ENCODE measurements around the gene CCL22.
"Not testable (repeated sequence)": the region's sequence is repeated elsewhere in the genome, so short reads cannot be mapped to it uniquely, and the experiment has no call there.

The CCL22 gene, protein sequence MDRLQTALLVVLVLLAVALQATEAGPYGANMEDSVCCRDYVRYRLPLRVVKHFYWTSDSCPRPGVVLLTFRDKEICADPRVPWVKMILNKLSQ

DNA sequence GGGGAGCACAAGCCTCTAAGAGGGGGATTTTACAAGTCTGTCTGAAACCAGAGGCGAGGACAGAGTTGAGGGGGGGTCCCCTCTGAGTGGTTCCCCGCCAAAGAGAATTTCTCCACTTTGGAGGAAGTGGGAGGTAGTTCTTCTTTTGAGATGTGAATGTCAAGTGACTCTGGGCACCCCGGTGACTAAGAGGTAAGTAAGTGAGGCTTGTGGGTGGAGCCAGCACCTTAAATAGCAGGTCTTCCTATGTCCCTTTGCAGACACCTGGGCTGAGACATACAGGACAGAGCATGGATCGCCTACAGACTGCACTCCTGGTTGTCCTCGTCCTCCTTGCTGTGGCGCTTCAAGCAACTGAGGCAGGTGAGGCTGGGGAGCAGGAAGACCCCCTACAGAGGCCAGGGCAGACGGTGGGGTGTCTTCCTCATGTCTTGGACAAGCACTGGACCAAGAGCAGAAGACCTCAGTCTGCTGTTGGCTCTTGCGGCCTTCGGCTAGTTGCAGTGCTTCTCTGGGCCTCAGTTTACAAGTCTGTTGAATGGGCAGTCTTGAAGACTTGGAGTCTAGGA is at the start of gene CCL22:
CCL22 (plus strand) TSS at position 257 of the 569 bp plus-strand sequence; CDS start at position 291, 34 bp downstream.
- no peak for DNase-seq (ENCODE audit: low read depth in 2 of 2)

DNA sequence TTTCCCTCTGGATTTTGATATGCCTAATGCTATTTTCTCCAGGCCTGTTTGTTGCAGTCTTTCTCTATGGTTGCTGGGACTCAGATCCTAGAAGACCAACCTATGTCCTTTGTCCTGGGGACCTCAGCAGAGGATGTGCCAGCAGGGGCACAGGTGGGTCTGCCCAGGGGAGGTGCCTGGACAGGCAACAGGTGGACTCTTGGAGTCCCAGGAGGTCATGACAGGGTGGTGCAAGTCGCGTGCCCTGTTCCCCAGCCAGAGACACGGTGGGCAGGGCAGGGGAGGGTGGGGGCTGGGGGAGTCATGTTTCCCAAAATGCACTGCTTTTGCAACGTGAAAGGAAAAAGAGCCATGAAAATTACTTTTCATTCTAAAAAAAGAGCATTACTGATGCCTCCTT is 47.8 kb upstream of the CCL22 start:
- DNase-seq (ENCODE audit: low read depth in 2 of 2) = no peak

DNA sequence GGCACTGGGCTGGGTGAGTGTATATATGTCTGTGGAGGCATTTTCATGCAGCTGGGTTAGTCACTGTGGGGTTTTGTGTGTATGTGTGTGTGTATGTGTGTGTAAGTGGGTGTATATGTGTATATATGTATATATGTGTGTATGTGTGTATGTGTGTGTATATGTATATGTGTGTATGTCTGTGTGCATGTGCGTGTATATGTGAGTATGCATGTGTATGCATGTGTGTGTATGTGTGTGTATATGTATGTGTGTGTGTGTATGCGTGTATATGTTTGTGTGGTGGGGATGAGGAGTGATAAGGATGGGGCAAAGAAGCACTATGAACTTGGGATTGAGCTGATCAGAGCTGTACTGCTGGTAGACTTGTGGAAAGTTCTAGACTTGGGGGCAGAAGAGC is 45.1 kb upstream of the CCL22 start:
- DNase-seq (ENCODE audit: low read depth in 2 of 2) = no peak

DNA sequence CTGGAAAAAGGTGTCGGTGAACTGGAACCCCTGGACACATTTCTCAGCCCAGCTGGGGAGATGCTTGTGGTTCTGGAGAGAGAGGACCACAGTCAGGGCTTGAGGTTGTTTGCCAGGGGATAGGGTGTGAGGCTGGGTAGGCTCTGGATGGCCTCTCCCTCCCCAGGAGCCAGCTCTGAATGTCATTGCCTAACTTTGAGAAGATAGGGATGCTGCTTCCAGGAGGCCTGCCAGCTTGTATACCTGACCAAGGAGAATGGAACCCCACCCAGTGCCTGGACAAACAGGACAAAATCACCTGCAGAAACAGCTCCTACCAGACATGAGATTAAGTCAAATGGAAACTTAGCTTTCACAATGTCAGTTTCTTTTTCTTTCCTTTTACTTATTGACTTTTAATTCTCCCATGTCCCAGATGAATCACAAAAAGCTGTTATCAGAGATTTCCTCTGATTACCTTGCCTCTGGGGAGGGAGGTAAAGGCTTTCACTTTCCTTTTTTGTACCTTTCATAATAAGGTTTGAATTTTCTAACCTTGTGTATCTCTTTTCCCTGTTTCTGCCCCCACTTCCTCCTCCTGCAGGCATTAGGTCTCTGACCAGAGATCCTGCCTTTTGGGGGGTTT is 44.3 kb upstream of the CCL22 start:
- DNase-seq (ENCODE audit: low read depth in 2 of 2) = no peak

DNA sequence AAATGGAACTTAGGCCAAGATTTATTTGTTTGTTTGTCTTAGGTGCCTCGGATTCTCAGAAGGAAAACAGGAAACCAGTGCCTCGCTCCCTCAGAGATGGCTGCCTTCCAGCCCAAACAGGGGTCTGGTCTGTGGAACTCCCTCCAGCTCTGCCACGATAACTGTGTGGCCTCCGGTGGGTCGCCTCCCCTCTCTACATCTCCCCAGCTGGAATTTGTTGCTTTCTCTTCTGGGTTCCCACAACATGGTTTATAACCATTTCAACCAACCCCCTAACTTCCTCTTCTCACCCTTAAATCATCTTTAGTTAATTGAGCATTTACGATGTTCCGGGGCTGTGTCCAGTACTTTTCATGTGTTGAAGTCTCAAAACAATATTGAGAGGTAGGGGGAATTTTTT is 43.2 kb upstream of the CCL22 start:
- DNase-seq (ENCODE audit: low read depth in 2 of 2) = no peak

DNA sequence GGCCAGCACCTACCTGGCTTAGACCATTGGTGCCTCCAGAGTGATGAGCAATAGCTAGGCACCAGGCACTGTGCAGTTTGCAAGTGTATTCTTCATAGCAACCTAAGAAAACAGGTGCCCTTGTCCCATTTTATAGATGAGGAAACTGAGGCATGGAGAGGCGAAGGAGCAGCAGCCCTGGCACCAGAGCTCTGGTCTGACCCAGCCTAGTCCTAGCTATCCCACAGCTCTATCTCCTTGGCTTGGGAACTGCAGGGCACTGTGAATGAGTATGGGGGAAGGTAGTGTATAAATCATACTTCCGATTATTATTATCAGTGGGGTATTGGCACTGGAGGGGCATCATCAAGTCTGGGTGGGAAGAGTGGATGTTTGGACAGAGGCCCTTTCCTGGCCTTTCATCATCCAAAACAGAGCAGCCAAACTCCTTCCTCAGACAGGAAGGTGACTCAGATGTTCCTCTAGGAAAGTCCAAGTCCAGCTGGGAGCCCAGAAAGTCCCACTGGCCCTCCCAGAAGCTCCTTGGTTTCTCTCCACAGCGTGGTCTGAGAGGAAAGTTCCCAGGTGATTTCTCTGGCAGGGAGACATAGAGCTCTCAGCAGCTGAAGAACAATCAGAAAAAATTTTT is 42.1 kb upstream of the CCL22 start:
- peak; percentile 59 to 65 for DNase-seq (ENCODE audit: low read depth in 2 of 2)

DNA sequence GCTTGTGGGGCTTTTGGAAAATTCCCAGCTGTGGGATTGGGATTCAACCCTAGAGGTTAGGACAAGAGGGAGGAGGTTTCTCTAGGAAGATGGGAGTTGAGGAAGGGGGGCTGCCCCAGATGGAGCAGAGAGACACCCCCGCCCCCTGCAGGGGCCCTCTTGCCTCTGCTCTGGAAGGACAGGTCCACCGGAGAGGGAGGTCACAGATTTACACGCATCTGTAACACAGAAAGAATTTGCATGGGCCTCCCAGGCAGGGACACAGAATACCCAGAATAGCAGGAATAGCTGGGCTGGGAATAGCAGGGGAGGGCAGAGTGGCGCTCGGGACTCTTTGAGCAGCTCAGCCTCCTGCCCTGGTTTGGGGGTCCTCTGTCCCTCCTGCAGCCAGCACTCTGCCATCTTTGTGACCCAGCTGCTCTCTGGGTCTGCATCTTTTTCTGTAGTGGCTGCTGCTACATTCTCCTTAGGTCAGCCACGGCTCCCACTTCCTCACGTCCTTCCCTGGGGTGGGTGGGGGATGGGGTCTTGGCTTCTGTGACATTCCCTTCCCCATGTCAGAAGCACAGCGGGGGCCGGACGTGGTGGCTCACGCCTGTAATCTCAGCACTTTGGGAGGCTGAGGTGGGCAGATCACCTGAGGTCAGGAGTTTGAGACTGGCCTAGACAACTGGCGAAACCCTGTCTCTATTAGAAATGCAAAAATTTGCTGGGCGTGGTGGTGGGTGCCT is 40.2 kb upstream of the CCL22 start:
- DNase-seq (ENCODE audit: low read depth in 2 of 2) = no peak

DNA sequence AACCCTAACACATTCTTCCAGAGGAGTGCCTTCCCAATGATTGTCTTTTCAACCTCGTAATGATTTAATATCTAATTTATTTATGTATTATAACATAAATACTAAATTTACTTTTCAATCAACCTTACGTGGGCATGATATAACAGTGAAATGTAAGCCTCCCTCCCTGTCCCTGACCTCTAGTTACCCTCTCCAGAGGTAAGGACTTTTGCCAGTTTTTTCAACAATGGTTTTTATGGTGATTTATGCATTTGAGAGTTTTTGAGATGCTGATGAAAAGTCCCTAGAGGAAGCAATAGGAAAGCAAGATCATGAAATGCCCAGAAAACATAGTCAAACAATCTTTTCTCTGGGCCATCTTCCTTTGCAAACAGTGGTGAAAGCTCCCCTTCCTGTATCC is 38.9 kb upstream of the CCL22 start:
- no peak for DNase-seq (ENCODE audit: low read depth in 2 of 2)

DNA sequence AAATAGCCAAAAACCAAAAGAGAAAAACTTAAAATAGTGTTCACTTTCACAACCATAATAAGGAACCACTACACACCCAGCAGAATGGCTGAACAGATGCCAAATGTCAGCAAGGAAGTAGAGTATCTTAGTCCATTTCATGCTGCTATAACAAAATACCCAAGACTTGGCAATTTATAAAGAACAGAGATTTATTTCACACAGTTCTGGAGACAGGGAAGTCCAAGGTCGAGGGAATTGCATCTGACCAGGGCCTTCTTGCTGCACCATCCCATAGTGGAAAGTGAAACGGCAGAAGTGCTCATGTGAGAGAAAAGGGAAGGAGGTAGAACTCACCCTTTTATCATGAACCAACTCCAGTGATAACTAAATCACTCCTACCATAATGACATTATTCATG is 33.8 kb upstream of the CCL22 start:
- no peak for DNase-seq (ENCODE audit: low read depth in 2 of 2)

DNA sequence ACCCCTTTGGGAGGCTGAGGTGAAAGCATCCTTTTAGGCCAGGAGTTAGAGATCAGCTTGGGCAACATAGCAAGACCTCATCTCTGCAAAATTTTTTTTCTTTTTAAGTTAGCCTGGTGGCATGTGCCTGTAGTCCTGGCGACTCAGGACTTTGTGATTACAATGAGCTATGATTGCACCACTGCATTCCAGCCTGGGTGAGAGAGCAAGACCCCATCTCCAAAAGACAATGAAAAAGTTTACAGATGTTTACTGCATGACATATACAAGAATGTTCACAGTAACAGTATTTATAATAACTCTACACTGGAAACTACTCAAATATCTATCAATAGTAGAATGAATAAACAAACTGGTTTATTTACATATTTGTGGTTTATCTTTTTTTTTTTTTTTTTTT is 33.1 kb upstream of the CCL22 start:
- no peak for DNase-seq (ENCODE audit: low read depth in 2 of 2)

DNA sequence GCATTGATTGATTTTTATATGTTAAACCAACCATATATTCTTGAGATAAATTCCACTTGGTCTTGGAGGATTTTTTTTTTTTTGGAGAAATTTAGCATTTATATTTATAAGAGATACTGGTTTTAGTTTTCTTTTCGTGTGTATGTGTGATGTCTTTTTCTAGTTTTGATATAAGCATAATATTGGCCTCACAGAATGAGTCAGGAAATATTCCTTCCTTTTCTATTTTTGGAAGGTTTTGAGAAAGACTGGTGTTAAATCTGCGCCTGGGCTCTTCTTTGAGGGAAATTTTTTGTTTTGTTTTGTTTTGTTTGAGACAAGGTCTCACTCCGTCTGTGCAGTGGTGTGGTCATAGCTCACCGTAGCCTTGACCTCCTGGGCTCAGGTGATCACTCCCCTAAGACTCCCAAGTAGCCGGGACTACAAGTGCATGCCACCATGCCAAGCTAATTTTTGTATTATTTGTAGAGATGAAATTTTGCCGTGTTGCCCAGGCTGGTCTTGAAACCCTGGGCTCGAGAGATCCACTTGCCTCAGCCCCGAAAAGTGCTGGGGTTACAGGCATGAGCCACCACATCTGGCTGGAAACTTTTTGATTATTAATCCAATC is 28.8 kb upstream of the CCL22 start:
- DNase-seq (ENCODE audit: low read depth in 2 of 2) = no peak

DNA sequence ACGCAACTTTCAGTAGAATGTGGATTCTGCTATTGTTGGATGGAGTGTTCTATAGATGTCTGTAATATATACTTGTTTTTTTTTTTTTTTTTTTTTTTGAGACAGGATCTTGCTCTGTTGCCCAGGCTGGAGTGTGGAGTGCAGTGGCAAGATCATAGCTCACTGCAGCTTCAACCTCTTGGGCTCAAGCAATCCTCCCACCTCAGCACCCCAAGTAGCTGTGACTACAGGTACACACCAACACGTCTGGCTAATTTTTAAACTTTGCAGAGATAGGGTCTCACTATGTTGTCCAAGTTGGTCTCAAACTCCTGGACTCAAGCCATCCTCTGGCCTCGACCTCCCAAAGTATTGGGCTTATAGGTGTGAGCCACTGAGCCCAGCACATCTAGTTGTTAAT is 27.2 kb upstream of the CCL22 start:
- no peak for DNase-seq (ENCODE audit: low read depth in 2 of 2)

DNA sequence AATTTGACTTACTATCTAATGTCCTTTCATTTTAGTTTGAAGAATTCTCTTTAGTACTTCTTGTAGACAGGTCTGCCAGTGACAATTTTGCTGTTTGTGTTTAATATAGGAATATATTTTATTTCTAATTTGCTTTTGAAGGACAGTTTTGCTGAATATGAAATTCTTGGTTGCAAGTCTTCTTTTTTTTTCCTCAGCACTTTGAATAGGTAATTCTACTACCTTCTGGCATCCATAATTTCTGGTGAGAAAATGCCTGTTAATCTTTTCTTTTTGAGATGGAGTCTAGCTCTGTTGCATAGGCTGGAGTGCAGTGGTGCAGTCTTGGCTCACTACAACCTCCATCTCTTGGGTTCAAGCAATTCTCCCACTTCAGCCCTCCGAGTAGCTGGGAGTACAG is 25.2 kb upstream of the CCL22 start:
- DNase-seq (ENCODE audit: low read depth in 2 of 2) = no peak

DNA sequence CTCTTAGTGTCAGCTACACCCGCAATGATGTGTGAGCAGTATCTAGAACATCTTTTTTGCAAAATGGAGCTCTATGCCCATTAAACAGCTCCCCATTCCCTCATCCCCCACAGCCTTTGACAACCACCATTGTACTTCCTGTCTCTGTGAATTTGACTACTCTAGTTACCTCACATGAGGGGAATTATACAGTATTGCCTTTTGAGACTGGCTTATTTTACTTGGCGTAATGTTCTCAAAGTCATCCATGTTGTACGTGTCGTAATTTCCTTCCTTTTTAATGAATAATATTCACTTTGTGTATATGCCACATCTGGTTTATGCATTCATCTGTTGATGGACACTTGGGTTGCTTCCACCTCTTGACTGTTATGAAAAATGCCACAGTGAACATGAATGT is 23.2 kb upstream of the CCL22 start:
- DNase-seq (ENCODE audit: low read depth in 2 of 2) = no peak

DNA sequence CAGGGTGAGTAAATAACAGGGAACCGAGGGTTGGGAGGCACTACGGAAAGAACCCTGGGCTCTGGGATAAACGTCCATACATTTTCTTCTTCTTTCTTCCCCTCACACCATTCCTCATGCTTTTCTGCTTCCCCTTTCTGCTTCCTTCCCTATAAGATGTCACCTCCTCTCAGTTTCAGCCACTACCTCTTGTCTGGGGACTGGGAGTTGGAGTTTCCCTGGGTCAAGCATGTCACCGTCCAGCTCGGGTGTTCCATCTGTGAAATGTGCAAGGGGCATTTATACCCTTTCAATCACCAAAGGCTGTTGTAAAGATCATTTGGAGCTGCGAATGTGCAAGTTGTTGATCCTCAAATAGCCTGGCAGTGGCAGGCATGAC is 17.5 kb upstream of the CCL22 start:
- DNase-seq (ENCODE audit: low read depth in 2 of 2) = no peak

DNA sequence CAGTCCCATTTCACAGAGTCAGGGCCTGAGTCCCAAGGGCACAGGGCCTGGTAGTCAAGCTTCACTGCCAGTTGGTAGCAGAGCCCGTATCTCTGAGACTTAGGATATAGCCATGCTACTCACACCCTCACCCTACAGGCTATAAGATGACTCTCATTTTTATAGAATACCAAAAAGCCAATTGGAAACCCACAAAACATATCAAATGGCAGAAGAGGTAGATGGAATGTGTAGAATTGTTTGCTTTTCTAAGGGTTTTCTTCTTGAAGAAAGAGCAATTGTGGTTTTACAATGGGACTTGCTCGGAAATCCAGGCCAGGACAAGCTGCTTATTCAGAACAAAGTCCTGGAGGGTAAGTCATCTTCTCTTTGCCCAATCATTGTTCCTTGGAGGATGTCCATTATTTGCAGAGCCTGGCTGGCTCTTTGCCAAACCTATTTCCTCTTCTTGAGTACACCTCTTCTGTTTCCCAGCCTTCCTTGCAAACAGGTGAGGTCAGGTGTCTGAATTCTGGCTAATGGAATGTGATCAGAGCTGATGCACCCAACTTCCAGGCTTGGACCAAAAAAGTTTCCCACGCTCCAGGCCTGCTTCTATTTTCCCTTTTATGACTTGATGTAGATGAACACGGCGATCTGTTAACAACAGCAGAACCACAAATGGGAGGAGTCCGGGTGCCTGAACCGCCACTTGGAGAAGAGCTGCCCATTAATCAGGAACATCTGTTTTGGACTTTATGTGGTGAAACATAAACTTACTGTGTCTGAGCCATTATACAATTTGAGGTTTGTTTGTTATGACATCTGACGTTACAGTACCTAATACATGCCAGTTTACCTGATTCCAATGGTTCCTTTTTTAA is 16.9 kb upstream of the CCL22 start:
- DNase-seq (ENCODE audit: low read depth in 2 of 2) = peak; percentile 88 to 89

DNA sequence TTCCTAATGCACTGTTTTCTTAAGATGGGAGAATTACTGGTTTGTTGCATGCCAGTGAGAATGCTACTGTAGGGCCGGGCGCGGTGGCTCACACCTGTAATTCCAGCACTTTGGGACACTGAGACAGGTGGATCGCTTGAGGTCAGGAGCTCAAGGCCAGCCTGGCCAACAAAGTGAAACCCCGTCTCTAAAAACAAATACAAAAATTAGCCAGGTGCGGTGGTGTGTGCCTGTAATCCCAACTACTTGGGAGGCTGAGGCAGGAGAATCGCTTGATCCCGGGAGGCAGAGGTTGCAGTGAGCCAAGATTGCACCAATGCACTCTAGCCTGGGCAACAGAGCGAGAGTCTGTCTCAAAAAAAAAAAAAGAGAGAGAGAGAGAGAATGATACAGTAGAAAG is 16.0 kb upstream of the CCL22 start:
- not testable (repeated sequence) for DNase-seq (ENCODE audit: low read depth in 2 of 2)

DNA sequence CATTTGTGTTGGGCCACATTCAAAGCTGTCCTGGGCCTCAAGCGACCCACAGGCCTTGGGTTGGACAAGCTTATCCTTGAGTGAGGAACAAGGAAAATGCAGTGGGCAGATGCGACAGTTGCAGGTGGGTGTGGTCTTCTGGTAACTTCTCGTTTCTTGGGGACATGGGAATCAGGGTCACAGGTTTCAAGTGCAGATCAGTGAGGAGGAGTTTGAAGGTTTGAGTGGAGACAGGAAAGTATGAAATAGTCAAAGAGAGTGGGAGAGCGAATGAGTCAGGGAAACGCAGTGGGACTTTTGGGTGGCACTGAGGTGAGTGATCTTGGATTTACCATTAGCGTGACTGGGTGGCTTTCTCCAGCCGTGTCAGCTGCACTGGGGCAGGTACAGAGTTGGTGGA is 15.4 kb upstream of the CCL22 start:
- DNase-seq (ENCODE audit: low read depth in 2 of 2) = no peak

DNA sequence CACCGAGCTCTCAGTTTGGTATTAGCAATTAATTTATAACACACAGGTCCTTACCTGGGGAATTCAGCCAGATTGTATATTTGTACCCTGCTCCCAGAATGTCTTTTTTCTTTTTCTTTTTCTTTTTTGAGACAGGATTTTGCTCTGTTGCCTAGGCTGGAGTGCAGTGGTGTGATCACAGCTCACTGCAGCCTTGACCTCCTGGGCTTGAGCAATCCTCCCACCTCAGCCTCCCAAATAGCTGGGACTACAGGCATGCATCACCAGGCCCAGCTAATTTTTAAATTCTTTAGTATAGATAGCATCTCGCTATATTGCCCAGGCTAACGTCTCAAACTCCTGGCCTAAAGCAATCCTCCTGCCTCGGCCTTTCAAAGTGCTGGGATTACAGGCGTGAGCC is 14.5 kb upstream of the CCL22 start:
- DNase-seq (ENCODE audit: low read depth in 2 of 2) = not testable (repeated sequence)

DNA sequence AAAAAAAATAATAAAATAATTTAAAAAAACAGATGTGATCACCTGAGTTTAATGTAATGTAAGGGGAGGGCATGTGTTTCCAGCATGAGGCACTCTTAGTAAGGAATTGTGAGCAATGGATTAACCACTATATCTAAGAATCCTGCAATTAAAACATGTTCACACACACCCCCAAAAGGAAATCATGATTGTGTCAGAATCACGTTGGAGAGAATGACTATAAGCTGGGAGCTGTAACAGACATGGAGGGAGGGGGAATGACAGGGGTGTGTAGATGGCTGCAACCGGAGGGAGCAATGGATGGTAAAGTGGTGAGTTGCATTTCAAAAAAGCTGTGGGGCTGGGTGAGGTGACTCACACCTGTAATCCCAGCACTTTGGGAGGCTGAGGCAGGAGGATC is 13.6 kb upstream of the CCL22 start:
- DNase-seq (ENCODE audit: low read depth in 2 of 2) = no peak

DNA sequence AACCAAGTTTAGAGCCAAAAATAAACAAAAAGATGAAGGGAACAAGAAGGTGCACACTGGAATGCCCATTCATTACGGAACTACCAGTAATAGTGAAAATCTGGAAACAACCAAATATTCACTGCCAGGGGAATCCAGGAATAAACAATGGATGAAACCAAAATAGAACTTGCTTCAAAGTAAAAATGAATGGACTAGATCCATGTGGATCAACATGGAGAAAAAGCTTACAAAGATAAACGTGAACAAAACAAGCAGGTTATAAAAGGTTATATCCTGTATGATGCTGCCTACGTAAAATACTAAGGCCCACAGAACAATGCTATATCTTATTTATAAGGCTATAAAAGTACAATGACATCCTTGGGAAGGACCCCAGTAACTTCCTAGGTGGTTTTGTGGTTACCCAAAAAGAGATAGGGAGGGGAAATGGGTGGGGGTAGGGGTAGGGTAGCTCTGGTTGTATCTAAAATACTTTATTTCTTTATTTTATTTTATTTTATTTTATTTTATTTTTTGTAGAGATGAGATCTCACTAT is 12.8 kb upstream of the CCL22 start:
- no peak for DNase-seq (ENCODE audit: low read depth in 2 of 2)
